ENCODE measurements around the gene HSH2D. TPM values are rescaled to one million over a fixed set of nuclear protein-coding genes. Genes with fewer than 3 reads are reported as not detected.
A peak's percentile ranks its signal among the peaks of the same experiment; 100 is the strongest.

The HSH2D gene
- total and polyA plus RNA-seq, 2 of the 13 experiments (the other 11 are each of a cell fraction or from before 2014, with no cell fraction given) = 0.69 to 3.2 TPM

DNA sequence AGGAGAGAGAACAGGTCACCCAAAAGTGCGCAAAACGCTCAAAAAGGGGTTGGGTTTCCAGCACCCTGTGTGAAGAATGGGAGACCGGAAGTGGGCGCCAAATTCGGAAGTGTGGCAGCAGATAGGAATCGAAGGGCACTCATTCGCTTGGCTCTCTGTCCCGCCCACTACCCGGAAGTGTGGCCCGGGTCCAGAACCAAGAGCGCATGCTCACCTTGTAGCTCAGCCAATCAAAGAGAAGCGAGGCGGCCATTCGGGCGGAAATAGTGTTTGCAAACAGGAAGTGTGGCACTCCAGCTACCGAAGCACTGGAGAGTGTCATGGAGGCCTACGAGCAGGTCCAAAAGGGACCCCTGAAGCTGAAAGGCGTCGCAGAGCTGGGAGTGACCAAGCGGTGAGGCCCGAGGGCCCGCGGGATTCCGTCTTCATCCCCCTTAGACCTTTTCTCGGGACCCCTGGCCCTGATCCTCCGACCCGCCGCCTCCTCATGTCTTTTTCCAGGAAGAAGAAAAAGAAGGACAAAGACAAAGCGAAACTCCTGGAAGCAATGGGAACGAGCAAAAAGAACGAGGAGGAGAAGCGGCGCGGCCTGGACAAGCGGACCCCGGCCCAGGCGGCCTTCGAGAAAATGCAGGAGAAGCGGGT lies 41.8 kb downstream of the HSH2D start, which contains the start of gene FAM32A (continued):
- TF ChIP-seq THYN1 (CRISPR knock-in tag; IDR thresholded peaks at IDR 0.05; ENCODE audit: borderline replicate concordance, low read depth) (no peak), DNMT1 (CRISPR knock-in tag; IDR thresholded peaks at IDR 0.05) (no peak), HCFC1 (IDR thresholded peaks at IDR 0.05; ENCODE audit: low read depth, low read length) (peak; percentile 70), GPN1 (CRISPR knock-in tag; IDR thresholded peaks at IDR 0.05; ENCODE audit: borderline replicate concordance) (no peak), MED8 (CRISPR knock-in tag; IDR thresholded peaks at IDR 0.05; ENCODE audit: insufficient replicate concordance) (no peak), HHEX (CRISPR knock-in tag; IDR thresholded peaks at IDR 0.05) (no peak), ZNF841 (CRISPR knock-in tag; IDR thresholded peaks at IDR 0.05; ENCODE audit: borderline replicate concordance) (no peak), HDAC1 (CRISPR knock-in tag; IDR thresholded peaks at IDR 0.05) (peak; percentile 59; the same call in 1 of the 2 replicates), AGO2 (optimal IDR thresholded peaks at IDR 0.05; ENCODE audit: low read depth, low read length) (no peak), NFYC (CRISPR knock-in tag; IDR thresholded peaks at IDR 0.05) (peak; percentile 95), TBX3 (IDR thresholded peaks at IDR 0.05; ENCODE audit: borderline replicate concordance) (no peak), ZNF441 (CRISPR knock-in tag; IDR thresholded peaks at IDR 0.05; ENCODE audit: borderline replicate concordance) (no peak), ZFP82 (CRISPR knock-in tag; IDR thresholded peaks at IDR 0.05; ENCODE audit: borderline replicate concordance) (no peak; the same call in 1 of the 2 replicates), NFE2 (CRISPR knock-in tag; IDR thresholded peaks at IDR 0.05) (no peak), ZFP36 (IDR thresholded peaks at IDR 0.05; ENCODE audit: borderline replicate concordance, low read depth, low read length, partially characterized antibody) (no peak), SATB2 (CRISPR knock-in tag; IDR thresholded peaks at IDR 0.05) (no peak)
- TF ChIP-seq, protein P1, sequence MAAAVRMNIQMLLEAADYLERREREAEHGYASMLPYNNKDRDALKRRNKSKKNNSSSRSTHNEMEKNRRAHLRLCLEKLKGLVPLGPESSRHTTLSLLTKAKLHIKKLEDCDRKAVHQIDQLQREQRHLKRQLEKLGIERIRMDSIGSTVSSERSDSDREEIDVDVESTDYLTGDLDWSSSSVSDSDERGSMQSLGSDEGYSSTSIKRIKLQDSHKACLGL (CRISPR knock-in tag; IDR thresholded peaks at IDR 0.05) = no peak
- TF ChIP-seq, protein P2, sequence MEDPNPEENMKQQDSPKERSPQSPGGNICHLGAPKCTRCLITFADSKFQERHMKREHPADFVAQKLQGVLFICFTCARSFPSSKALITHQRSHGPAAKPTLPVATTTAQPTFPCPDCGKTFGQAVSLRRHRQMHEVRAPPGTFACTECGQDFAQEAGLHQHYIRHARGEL (CRISPR knock-in tag; IDR thresholded peaks at IDR 0.05) = no peak
- TF ChIP-seq, protein P3, sequence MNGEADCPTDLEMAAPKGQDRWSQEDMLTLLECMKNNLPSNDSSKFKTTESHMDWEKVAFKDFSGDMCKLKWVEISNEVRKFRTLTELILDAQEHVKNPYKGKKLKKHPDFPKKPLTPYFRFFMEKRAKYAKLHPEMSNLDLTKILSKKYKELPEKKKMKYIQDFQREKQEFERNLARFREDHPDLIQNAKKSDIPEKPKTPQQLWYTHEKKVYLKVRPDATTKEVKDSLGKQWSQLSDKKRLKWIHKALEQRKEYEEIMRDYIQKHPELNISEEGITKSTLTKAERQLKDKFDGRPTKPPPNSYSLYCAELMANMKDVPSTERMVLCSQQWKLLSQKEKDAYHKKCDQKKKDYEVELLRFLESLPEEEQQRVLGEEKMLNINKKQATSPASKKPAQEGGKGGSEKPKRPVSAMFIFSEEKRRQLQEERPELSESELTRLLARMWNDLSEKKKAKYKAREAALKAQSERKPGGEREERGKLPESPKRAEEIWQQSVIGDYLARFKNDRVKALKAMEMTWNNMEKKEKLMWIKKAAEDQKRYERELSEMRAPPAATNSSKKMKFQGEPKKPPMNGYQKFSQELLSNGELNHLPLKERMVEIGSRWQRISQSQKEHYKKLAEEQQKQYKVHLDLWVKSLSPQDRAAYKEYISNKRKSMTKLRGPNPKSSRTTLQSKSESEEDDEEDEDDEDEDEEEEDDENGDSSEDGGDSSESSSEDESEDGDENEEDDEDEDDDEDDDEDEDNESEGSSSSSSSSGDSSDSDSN (CRISPR knock-in tag; IDR thresholded peaks at IDR 0.05) = peak; percentile 19; the same call in 1 of the 2 replicates
- TF ChIP-seq, protein P4, sequence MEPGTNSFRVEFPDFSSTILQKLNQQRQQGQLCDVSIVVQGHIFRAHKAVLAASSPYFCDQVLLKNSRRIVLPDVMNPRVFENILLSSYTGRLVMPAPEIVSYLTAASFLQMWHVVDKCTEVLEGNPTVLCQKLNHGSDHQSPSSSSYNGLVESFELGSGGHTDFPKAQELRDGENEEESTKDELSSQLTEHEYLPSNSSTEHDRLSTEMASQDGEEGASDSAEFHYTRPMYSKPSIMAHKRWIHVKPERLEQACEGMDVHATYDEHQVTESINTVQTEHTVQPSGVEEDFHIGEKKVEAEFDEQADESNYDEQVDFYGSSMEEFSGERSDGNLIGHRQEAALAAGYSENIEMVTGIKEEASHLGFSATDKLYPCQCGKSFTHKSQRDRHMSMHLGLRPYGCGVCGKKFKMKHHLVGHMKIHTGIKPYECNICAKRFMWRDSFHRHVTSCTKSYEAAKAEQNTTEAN (CRISPR knock-in tag; conservative IDR thresholded peaks at IDR 0.05) = no peak
- TF ChIP-seq, protein P5, sequence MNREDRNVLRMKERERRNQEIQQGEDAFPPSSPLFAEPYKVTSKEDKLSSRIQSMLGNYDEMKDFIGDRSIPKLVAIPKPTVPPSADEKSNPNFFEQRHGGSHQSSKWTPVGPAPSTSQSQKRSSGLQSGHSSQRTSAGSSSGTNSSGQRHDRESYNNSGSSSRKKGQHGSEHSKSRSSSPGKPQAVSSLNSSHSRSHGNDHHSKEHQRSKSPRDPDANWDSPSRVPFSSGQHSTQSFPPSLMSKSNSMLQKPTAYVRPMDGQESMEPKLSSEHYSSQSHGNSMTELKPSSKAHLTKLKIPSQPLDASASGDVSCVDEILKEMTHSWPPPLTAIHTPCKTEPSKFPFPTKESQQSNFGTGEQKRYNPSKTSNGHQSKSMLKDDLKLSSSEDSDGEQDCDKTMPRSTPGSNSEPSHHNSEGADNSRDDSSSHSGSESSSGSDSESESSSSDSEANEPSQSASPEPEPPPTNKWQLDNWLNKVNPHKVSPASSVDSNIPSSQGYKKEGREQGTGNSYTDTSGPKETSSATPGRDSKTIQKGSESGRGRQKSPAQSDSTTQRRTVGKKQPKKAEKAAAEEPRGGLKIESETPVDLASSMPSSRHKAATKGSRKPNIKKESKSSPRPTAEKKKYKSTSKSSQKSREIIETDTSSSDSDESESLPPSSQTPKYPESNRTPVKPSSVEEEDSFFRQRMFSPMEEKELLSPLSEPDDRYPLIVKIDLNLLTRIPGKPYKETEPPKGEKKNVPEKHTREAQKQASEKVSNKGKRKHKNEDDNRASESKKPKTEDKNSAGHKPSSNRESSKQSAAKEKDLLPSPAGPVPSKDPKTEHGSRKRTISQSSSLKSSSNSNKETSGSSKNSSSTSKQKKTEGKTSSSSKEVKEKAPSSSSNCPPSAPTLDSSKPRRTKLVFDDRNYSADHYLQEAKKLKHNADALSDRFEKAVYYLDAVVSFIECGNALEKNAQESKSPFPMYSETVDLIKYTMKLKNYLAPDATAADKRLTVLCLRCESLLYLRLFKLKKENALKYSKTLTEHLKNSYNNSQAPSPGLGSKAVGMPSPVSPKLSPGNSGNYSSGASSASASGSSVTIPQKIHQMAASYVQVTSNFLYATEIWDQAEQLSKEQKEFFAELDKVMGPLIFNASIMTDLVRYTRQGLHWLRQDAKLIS (CRISPR knock-in tag; IDR thresholded peaks at IDR 0.05) = no peak
